Lower leg skin (tissue), 3 donors: ENCODE measurements around the gene MMADHC.

Experiments
- CTCF ChIP-seq, 3 donors: fragments of 450-650 bp; IDR thresholded peaks; one replicate each; pipeline ENCODE4 v1.5.1; 2016; ENCODE audit warnings: antibody characterized with exemption in 3 of 3, mild to moderate bottlenecking in 3 of 3, moderate library complexity in 2 of 3
- POLR2A ChIP-seq, 2 donors: fragments of 450-650 bp; IDR thresholded peaks; one replicate each; pipeline ENCODE4 v1.6.1; 2016 to 2017; ENCODE audit warnings: antibody characterized with exemption in 2 of 2, mild to moderate bottlenecking in 1 of 2, moderate library complexity in 1 of 2

- no peak for TF ChIP-seq CTCF (IDR thresholded peaks at IDR 0.05)
- TF ChIP-seq POLR2A (IDR thresholded peaks at IDR 0.05), result no peak
Observed at GRCh38 chr2:149577269-149577668, 10.3 kb downstream of the MMADHC start.
